ENCODE results near the gene SSC5D.

DNA sequence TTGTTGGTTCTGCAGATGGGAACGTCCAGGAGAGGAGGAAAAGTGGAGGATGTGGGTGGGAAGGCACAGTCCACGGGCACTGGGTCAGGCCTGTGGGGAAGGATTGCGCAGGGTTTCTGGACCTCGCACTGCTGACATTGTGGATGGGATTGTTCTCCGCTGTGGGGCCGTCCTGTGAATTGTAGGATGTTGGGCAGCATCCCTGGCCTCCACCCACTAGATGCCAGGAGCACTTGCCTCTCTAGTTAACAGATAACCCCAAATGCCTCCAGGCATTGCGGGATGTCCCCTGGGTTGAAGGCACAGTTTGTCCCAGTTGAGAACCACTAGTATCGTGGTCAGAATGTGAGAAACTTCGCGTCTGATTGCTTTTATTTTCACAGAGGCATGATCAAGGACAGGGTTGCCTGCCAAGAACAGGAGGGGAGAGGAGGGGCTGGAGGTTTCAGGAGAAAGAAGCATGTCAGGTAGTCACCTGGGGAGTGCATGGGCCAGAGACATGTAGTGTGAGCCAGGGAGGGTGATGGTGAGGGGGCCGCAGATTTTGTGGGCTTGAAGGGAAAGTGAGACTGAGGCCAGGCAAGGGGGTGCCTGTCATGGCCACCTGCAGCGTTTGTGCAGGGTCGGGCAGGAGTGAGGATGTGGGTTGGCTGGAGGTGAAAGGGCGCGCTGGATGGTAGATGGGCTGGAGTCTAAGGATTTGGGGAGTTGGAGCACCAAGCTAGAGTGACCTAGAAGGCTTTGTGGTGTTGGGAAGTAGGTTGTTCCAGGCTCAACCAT, 8.6 kb upstream of the SSC5D start:
- TF ChIP-seq EZH2 (IDR thresholded peaks at IDR 0.05; ENCODE audit: insufficient read depth, poor library complexity, severe bottlenecking) (no peak), EZH2phosphoT487 (IDR thresholded peaks at IDR 0.05; ENCODE audit: insufficient read depth, low read depth) (no peak)

All from GM23248 (cell line).